Measurements from ENCODE around the gene SLC6A20.

DNA sequence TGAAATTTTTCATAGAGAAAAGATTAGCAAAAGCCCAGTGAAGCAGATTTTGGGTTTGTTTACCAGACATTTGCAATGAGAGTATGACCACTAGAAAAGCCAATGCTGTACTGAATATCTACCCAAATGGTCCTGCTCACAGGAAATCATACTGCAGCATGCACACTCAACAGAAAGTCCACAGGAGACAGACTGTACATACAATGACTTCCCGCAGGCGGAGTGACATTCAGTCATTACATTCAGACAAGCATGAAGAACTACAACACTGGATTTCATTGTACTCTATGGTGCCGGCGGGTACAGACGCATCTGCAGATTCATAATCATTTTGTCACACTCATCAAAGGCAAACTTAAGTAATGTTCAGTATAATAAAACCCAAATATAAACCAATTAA is 33.8 kb upstream of the SLC6A20 start:
- TF ChIP-seq, protein P1, sequence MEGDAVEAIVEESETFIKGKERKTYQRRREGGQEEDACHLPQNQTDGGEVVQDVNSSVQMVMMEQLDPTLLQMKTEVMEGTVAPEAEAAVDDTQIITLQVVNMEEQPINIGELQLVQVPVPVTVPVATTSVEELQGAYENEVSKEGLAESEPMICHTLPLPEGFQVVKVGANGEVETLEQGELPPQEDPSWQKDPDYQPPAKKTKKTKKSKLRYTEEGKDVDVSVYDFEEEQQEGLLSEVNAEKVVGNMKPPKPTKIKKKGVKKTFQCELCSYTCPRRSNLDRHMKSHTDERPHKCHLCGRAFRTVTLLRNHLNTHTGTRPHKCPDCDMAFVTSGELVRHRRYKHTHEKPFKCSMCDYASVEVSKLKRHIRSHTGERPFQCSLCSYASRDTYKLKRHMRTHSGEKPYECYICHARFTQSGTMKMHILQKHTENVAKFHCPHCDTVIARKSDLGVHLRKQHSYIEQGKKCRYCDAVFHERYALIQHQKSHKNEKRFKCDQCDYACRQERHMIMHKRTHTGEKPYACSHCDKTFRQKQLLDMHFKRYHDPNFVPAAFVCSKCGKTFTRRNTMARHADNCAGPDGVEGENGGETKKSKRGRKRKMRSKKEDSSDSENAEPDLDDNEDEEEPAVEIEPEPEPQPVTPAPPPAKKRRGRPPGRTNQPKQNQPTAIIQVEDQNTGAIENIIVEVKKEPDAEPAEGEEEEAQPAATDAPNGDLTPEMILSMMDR (IDR thresholded peaks at IDR 0.05; ENCODE audit: low read depth, low read length), result no peak
- TF ChIP-seq POLR2A (IDR thresholded peaks at IDR 0.05; ENCODE audit: extremely low read depth, insufficient read length), result no peak

Data from NB4 (cell line).